ENCODE data around the gene PMP22.
"Not testable (repeated sequence)": the region's sequence is repeated elsewhere in the genome, so short reads cannot be mapped to it uniquely, and the experiment has no call there.

PMP22 gene

GRCh38 chr17:15213381-15214087 lies 51.6 kb downstream of the PMP22 start:
- no peak for DNase-seq (ENCODE audit: low read depth in 2 of 2)

- no peak for DNase-seq (ENCODE audit: low read depth in 2 of 2)
Observed at GRCh38 chr17:15210247-15210646, 54.9 kb downstream of the PMP22 start.

GRCh38 chr17:15203062-15203461 lies 62.1 kb downstream of the PMP22 start:
- DNase-seq (ENCODE audit: low read depth in 2 of 2), result not testable (repeated sequence)

GRCh38 chr17:15200574-15200973 lies 64.6 kb downstream of the PMP22 start:
- DNase-seq (ENCODE audit: low read depth in 2 of 2), result not testable (repeated sequence)

- no peak for DNase-seq (ENCODE audit: low read depth in 2 of 2)
Observed at GRCh38 chr17:15197229-15197628, 67.9 kb downstream of the PMP22 start.

- no peak for DNase-seq (ENCODE audit: low read depth in 2 of 2)
Observed at GRCh38 chr17:15194859-15195277, 70.3 kb downstream of the PMP22 start.

- DNase-seq (ENCODE audit: low read depth in 2 of 2), result no peak
Observed at GRCh38 chr17:15185625-15185991, 79.5 kb downstream of the PMP22 start.

- no peak for DNase-seq (ENCODE audit: low read depth in 2 of 2)
Observed at GRCh38 chr17:15184872-15185624, 80.1 kb downstream of the PMP22 start.

GRCh38 chr17:15181816-15182215 lies 83.3 kb downstream of the PMP22 start:
- DNase-seq (ENCODE audit: low read depth in 2 of 2), result no peak

- DNase-seq (ENCODE audit: low read depth in 2 of 2), result no peak
Observed at GRCh38 chr17:15181333-15181732, 83.8 kb downstream of the PMP22 start.

GRCh38 chr17:15180121-15180561 lies 85.0 kb downstream of the PMP22 start:
- DNase-seq (ENCODE audit: low read depth in 2 of 2), result no peak
